Ovary (tissue), 3 donors: ENCODE results near the gene CHADL.

Experiments
- CTCF ChIP-seq, 3 donors: fragments of 450-650 bp in 2 of 3; fragments of 200-600 bp in 1 of 3; IDR thresholded peaks; one replicate each; pipeline versions ENCODE4 v1.5.1 to v1.8.0; 2016 to 2022; ENCODE audit warnings: antibody characterized with exemption in 3 of 3, mild to moderate bottlenecking in 1 of 3
- EP300 ChIP-seq: sonication (generic); formaldehyde crosslinking; IDR thresholded peaks from one replicate; pipeline ENCODE4 v1.6.1; 2017; ENCODE audit warnings: antibody characterized with exemption
- POLR2A ChIP-seq: fragments of 450-650 bp; IDR thresholded peaks from one replicate; pipeline ENCODE4 v1.6.1; 2017; ENCODE audit warnings: antibody characterized with exemption, mild to moderate bottlenecking, moderate library complexity
- donor health status: DM: no; HTN: no; CAD: no.

GRCh38 chr22:41263704-41264103 lies 23.0 kb upstream of the CHADL start:
- TF ChIP-seq CTCF (IDR thresholded peaks at IDR 0.05) (no peak), EP300 (no peak), POLR2A (no peak)
